Urinary bladder (tissue), 4 donors: ENCODE results near the gene NF2. TPM values are rescaled to one million over a fixed set of nuclear protein-coding genes. Genes with fewer than 3 reads are reported as not detected.
A peak's percentile ranks its signal among the peaks of the same experiment; 100 is the strongest.
"Not testable (repeated sequence)": the region's sequence is repeated elsewhere in the genome, so short reads cannot be mapped to it uniquely, and the experiment has no call there.

Source experiments
- DNase-seq: peaks from one replicate; pipeline ENCODE4 v3.0.0-alpha.2; 2015; ENCODE audit errors: extremely low spot score
- H3K27ac ChIP-seq: one replicate; pipeline ENCODE4 v1.5.1; 2013; ENCODE audit warnings: low read depth, mild to moderate bottlenecking, moderate library complexity
- H3K36me3 ChIP-seq: one replicate; pipeline ENCODE4 v1.6.1; 2013; ENCODE audit warnings: mild to moderate bottlenecking, moderate library complexity; ENCODE audit not compliant: insufficient read depth
- H3K4me1 ChIP-seq: one replicate; pipeline ENCODE4 v1.6.1; 2013; ENCODE audit warnings: mild to moderate bottlenecking, moderate library complexity; ENCODE audit not compliant: insufficient read depth
- H3K4me3 ChIP-seq: one replicate; pipeline ENCODE4 v1.5.1; 2013; ENCODE audit warnings: low read depth, low read length
- WGBS: extraction: QIAGEN DNeasy Blood & Tissue Kit; methylation state at CpG from one replicate; pipeline ENCODE4 v1.1.7; 2013; 5-methylcytosine and 5-hydroxymethylcytosine counted together
- polyA plus RNA-seq: library from polyadenylated mRNA; stranded (reverse); fragments of 200-250 nt; gene quantifications from one replicate; pipeline ENCODE4 v1.2.3, GENCODE V29; 2013
- total RNA-seq: library from RNA; depleted of rRNA; stranded (reverse); fragments of >200 nt; gene quantifications from one replicate; pipeline ENCODE4 v1.2.3, GENCODE V29; 2014
- donor health status: healthy with polysubstance abuse.
- donor health status: healthy.

The NF2 gene
- total and polyA plus RNA-seq, 2 donors = 10.2 to 28.9 TPM

DNA sequence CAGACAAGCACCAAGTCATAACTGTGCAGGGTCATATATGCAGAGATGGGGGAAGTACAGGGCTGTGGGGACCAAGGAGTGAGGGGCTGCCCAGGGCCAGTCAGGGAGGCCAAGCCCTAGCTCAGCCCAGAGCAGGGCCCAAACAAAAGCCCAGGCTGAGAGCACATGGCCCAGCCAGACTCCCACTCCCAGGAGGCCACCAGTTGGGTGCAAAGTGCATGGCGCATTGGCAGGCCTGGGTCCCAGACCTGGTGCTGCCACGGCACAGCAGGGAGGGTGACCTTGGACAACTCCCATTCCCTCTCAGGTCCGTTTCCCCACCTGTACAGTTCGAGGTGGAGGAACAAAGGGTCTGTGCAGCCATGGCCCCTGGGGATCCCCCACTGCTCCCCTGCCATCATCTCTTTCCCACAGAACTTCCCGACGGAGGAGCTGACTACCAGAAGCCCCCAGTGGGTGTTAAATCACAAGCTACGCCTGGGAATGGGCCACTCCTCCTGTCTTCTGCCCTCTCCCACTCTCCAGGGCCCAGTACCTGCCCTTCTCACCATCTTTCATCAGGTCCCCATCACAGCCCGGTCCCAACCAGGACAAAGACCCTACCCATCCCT is 23.1 kb upstream of the NF2 start:
- no peak for DNase-seq
- H3K36me3 ChIP-seq = no peaks in the 10 kb centered on the region
- WGBS = 22% methylated on average over 8 of the region's 8 CpGs
- no peaks in the 10 kb centered on the region for H3K4me1 ChIP-seq
- no peak overlapping the region for H3K27ac ChIP-seq
- peak overlapping the region; percentile 81 for H3K4me3 ChIP-seq

DNA sequence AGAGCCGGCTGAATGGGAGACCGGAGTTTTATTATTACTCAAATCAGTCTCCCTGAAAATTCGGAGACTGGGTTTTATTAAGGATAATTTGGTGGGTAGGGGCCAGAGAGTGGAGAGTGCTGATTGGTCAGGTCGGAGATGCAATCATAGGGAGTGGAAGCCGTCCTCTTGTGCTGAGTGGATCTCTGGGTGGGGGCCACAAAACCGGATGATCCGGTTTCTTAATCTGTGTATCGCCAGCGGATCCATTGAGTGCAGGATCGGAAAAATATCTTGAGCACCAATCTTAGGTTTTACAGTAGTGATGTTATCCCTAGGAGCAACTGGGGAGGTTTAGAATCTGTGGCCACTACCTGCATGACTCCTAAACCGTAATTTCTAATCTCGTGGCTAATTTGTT is 21.6 kb upstream of the NF2 start:
- Histone ChIP-seq H3K36me3 (no peaks in the 10 kb centered on the region), H3K4me3 (no peak overlapping the region)
- DNase-seq = no peak

DNA sequence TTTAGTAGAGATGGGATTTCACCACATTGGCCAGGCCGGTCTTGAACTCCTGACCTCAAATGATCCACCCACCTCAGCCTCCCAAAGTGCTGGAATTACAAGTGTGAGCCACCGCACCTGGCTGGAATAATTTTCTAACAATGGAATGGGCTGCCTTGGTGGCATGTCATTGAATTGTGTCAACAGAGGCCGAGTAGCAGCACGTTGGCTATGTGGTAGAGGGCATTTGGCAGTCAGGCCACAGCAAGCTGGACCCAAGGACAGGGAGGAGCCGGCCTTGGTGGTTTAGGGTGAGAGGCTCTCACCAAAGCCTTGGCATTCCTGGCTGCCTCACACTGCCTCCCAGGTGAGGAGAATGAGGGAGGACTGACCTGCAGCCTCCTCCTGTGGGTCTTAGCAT is 18.5 kb upstream of the NF2 start:
- Histone ChIP-seq H3K36me3 (no peaks in the 10 kb centered on the region), H3K4me1 (no peaks in the 10 kb centered on the region), H3K4me3 (no peak overlapping the region), H3K27ac (no peak overlapping the region)
- 84% methylated on average over 5 of the region's 5 CpGs for WGBS
- DNase-seq = no peak

More for the DNA sequence above, 21.6 kb upstream of the NF2 start:
- H3K27ac ChIP-seq = no peak overlapping the region
- H3K4me1 ChIP-seq = no peaks in the 10 kb centered on the region
- 80% methylated on average over 12 of the region's 12 CpGs for WGBS

DNA sequence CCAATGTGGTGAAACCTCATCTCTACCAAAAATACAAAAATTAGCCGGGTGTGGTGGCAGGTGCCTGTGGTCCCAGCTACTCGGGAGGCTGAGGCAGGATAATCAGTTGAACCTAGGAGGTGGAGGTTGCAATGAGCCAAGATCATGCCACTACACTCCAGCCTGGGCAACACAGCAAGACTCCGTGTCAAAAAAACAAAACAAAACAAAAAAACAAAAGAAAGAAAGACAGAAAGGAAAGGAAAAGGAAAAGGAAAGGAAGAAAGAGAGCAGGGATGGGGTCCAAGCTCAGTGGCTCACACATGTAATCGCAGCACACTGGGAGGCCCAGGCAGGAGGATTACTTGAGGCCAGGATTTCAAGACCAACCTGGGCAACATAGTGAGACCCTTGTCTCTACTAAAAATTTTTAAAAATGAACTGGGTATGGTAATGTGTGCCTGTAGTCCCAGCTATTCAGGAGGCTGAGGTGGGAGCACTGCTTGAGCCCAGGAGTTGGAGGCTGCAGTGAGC is 17.2 kb upstream of the NF2 start:
- not testable (repeated sequence) for DNase-seq, H3K27ac ChIP-seq, H3K4me3 ChIP-seq, H3K36me3 ChIP-seq, H3K4me1 ChIP-seq
- WGBS = 90% methylated on average over 4 of the region's 4 CpGs

DNA sequence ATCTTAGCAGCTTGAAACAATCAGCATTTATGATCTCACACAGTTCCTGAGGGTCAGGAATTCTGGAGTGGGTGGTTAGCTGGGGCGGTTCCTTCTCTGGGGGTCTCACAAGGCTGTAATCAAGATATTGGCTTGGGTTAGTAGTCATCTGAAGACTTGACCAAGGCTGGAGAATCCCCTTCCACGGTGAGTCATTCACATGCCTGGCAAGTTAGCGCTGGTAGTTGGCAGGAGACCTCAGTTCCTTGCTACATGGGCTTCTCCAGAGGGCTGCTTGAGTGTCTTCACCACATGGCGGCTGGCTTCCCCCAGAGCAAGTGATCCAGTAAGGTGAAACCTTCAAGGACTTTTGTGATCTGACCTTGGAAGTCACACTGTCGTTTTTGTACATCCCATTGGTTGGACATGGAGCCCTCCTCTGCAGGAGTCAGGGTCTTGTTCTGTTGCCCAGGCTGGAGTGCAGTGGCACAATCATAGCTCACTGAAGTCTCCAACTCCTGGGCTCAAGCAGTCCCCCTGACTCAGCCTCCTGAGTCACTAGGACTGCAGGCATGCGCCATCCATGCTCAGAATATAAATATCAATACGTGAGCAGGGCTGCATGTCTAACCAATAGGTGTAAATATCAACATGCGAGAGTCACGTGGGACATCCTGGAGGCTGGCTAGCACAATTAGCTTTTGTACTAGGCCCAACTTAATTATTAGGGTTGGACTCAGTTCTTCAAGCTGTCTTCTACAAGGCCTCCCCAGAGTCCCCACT is 15.3 kb upstream of the NF2 start:
- Histone ChIP-seq H3K4me3 (no peak overlapping the region), H3K27ac (no peak overlapping the region), H3K4me1 (no peaks in the 10 kb centered on the region), H3K36me3 (no peaks in the 10 kb centered on the region)
- DNase-seq = no peak
- 79% methylated on average over 9 of the region's 9 CpGs for WGBS

DNA sequence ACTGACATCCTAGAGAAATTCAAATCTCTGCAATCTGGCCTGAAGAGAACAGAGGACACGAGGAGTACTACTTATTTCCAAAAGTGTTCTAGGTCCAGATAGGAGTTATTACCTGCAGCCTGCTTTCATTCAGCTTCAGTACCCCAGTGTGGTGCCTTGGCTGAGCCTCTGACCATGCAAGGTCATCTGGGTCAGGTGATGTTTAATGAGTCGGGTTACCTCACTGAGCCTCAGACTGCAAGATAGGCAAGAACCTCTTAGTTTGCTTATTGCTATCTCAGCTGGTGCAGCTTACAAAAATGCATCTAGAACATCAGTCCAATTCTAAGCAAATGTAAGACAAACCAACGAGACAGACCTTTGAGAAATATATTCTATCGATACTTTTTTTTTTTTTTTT is 9.5 kb upstream of the NF2 start:
- no peak overlapping the region for H3K4me3 ChIP-seq
- no peak overlapping the region for H3K27ac ChIP-seq
- H3K36me3 ChIP-seq = no peaks in the 10 kb centered on the region
- 76% methylated on average over 4 of the region's 4 CpGs for WGBS
- no peak for DNase-seq
- no peaks in the 10 kb centered on the region for H3K4me1 ChIP-seq

DNA sequence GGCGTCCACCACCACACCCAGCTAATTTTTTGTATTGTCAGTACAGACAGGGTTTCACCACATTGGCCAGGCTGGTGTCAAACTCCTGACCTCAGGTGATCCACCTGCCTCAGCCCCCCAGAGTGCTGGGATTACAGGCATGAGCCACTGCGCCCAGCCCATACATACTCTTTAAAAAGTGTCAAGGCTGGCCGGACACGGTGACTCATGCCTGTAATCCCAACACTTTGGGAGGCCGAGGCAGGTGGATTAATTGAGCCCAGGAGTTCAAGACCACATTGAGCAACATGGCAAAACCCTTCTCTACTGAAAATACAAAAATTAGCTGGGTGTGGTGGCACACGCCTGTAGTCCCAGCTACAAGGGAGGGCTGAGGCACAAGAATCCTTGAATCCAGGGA is 9.0 kb upstream of the NF2 start:
- H3K4me3 ChIP-seq, DNase-seq: not testable (repeated sequence)

DNA sequence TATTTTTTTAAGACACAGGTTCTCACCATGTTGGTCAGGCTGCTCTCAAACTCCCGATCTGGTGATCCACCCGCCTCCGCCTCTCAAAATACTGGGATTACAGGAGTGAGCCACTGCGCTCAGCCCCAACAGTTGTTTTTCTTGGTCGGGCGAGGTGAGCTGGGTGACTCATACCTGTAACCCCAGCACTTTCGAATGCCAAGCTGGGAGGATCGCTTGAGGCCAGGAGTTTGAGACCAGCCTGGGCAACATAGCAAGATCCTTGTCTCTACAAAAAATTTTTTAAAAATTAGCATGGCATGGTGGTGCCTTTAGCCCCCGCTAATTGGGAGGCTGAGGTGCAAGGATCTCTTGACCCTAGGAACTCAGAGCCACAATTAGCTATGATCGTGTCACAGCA is 7.0 kb upstream of the NF2 start:
- no peak overlapping the region for H3K4me3 ChIP-seq
- WGBS = 88% methylated on average over 10 of the region's 10 CpGs
- no peaks in the 10 kb centered on the region for H3K36me3 ChIP-seq
- H3K27ac ChIP-seq = no peak overlapping the region
- DNase-seq = no peak
- H3K4me1 ChIP-seq = no peaks in the 10 kb centered on the region

More for the DNA sequence above, 9.0 kb upstream of the NF2 start:
- not testable (repeated sequence) for H3K4me1 ChIP-seq, H3K36me3 ChIP-seq, H3K27ac ChIP-seq
- 91% methylated on average over 6 of the region's 6 CpGs for WGBS

DNA sequence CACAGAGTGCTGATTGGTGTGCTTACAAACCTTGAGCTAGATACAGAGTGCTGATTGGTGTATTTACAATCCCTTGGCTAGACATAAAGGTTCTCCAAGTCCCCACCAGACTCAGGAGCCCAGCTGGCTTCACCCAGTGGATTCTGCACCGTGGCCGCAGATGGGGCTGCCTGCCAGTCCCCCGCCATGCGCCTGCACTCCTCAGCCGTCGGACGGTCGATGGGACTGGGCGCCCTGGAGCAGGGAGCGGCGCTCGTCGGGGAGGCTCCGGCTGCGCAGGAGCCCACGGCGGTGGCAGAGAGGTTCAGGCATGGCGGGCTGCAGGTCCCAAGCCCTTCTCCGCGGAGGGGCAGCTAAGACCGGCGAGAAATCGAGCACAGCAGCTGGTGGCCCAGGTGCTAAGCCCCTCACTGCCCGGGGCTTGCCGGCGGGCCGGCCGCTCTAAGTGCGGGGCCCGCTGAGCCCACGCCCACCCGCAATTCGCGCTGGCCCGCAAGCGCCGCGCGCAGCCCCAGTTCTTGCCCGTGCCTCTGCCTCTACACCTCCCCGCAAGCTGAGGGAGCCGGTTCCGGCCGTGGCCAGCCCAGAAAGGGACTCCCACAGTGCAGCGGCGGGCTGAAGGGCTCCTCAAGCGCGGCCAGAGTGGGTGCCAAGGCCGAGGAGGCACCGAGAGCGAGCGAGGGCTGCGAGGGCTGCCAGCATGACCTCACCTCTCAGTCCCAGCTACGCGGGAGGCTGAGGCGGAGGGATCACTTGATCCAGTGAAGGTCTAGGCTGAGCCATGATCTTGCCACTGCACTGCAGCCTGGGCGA is 5.4 kb upstream of the NF2 start:
- H3K4me1 ChIP-seq, DNase-seq, H3K4me3 ChIP-seq, H3K36me3 ChIP-seq, H3K27ac ChIP-seq: not testable (repeated sequence)
- 88% methylated on average over 57 of the region's 57 CpGs for WGBS

DNA sequence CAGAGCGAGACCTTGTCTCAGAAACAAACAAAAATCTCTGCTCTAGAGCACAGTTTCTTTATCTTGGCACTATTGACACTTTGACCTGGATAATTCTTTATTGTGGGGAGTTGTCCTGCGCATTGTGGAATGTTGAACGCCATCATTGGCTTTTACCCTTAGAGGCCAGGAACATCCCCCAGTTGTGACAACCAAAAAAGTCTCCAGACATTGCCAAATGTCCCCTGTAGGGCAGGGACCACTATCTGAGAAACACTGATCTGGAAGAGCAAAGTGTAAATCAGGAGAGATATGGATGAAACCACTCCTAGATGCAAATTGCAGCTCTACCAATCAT is 4.8 kb upstream of the NF2 start:
- WGBS = 84% methylated on average over 3 of the region's 3 CpGs
- no peak for DNase-seq
- no peak overlapping the region for H3K27ac ChIP-seq
- no peaks in the 10 kb centered on the region for H3K4me1 ChIP-seq
- H3K36me3 ChIP-seq = no peaks in the 10 kb centered on the region
- no peak overlapping the region for H3K4me3 ChIP-seq

DNA sequence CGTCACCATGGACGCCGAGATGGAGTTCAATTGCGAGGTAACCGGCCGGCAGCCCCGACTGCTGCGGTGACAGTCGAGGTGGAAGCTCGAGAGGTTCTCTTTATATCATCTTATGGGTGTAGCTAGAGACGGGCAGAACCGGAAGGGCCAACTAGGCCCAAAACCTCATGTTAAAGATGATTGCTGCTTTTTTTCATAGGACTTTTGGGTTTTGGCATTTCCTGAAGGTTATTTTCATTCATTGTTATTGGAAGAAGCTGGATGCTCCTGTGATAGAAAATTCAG is 585 bp downstream of the NF2 start:
- peak overlapping the region; percentile 95 for H3K4me3 ChIP-seq
- H3K4me1 ChIP-seq = no peaks in the 10 kb centered on the region
- no peaks in the 10 kb centered on the region for H3K36me3 ChIP-seq
- DNase-seq = no peak
- peak overlapping the region; percentile 94 for H3K27ac ChIP-seq
- under 1% methylated on average over 12 of the region's 12 CpGs for WGBS

DNA sequence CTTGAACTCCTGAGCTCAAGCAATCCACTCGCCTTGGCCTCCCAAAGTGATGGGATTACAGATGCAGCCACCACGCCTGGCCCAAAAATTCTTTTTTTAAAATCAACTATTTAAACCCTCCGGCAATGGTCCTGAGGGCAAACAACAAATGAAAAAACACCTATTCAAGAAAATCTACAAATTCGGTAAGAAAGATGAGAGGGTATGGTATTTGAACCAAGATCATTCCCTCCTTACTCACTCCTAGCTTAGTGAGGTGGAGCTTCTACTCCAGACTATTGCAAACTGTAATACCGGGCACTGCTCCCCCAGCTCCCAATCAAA is 2.1 kb downstream of the NF2 start:
- Histone ChIP-seq H3K27ac (no peak overlapping the region), H3K36me3 (no peaks in the 10 kb centered on the region), H3K4me1 (no peaks in the 10 kb centered on the region), H3K4me3 (no peak overlapping the region)
- DNase-seq = no peak
- WGBS = 91% methylated on average over 5 of the region's 5 CpGs

DNA sequence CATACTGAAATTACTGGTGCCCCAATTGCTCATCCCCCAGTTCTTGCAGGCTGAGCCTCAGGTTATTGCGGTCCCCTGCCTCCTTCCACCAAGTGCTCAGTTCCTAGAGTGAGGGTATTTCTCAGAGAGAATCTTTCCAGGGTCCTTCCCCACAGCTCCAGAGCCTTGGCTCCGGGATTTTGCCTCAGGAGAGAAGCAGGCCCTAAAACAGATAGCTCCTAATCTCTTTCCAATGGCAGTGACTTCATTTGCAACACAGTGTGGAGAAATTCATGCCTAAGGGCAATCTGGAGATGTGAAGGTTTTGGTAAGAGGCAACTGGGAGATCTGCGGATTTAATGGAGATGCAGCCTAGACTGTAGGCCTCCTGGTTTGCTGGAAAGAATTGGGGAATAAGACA is 2.9 kb downstream of the NF2 start:
- no peak for DNase-seq
- Histone ChIP-seq H3K4me3 (no peak overlapping the region), H3K4me1 (no peaks in the 10 kb centered on the region), H3K27ac (no peak overlapping the region), H3K36me3 (no peaks in the 10 kb centered on the region)
- WGBS = 84% methylated on average over 3 of the region's 3 CpGs

DNA sequence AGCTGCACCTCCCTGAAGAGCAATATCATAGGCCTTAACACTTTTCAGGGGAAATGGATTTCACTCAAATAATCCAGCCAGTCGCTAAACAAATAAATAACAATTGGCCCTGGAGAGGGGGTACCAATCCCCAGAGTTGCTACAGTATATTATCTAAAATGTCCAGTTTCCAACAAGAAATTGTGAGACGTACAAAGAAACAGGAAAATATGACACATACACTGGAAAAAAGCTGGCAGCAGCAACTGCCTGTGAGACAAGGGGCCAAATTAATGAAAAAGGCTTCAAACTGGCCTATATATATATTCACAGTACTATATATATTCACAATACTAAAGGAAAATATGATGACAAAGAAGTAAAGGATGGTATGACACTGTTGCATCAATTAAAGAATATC is 4.0 kb downstream of the NF2 start:
- no peaks in the 10 kb centered on the region for H3K36me3 ChIP-seq
- DNase-seq = no peak

More for the DNA sequence above, 4.0 kb downstream of the NF2 start:
- Histone ChIP-seq H3K4me3 (no peak overlapping the region), H3K27ac (no peak overlapping the region), H3K4me1 (no peaks in the 10 kb centered on the region)
- 77% methylated on average over 2 of the region's 2 CpGs for WGBS
